PFSK-1 (cell line): ENCODE measurements around the gene CIPC.

ENCODE experiments used
- POLR2AphosphoS5 ChIP-seq: IDR thresholded peaks from 2 replicates; pipeline ENCODE4 v1.6.1; 2012; ENCODE audit warnings: low read depth, mild to moderate bottlenecking, control low read depth, low read length, moderate library complexity
- SIN3A ChIP-seq: IDR thresholded peaks from 2 replicates; pipeline ENCODE4 v1.6.1; 2012; ENCODE audit warnings: mild to moderate bottlenecking, low read length, moderate library complexity, borderline replicate concordance; ENCODE audit not compliant: insufficient read depth
- TAF1 ChIP-seq: IDR thresholded peaks from 2 replicates; pipeline ENCODE4 v1.6.1; 2012; ENCODE audit warnings: low read length, control low read depth, borderline replicate concordance; ENCODE audit not compliant: insufficient read depth

GRCh38 chr14:77055306-77055705, 42.8 kb upstream of the CIPC start:
- TF ChIP-seq POLR2AphosphoS5 = no peak
- no peak for TF ChIP-seq TAF1
- TF ChIP-seq SIN3A = no peak
